IPS-18a (cell line): ENCODE data around the gene UBR4.

Experiments used
- H3K27ac ChIP-seq: one replicate; pipeline ENCODE4 v1.5.1; 2013; ENCODE audit warnings: low read length
- H3K27me3 ChIP-seq: one replicate; pipeline ENCODE4 v1.6.1; 2013; ENCODE audit warnings: mild to moderate bottlenecking, low read length; ENCODE audit not compliant: control insufficient read depth, insufficient read depth
- H3K36me3 ChIP-seq: one replicate; pipeline ENCODE4 v1.6.1; 2013; ENCODE audit warnings: low read depth, low read length; ENCODE audit not compliant: control insufficient read depth
- H3K4me1 ChIP-seq: one replicate; pipeline ENCODE4 v1.6.1; 2013; ENCODE audit warnings: low read depth, low read length; ENCODE audit not compliant: control insufficient read depth
- H3K4me3 ChIP-seq: one replicate; pipeline ENCODE4 v1.5.1; 2013; ENCODE audit warnings: low read length
- H3K9ac ChIP-seq: one replicate; pipeline ENCODE4 v1.6.1; 2013; ENCODE audit warnings: mild to moderate bottlenecking, low read length, moderate library complexity
- H3K9me3 ChIP-seq: one replicate; pipeline ENCODE4 v1.6.1; 2013; ENCODE audit warnings: low read depth, low read length; ENCODE audit not compliant: control insufficient read depth

The UBR4 gene

DNA sequence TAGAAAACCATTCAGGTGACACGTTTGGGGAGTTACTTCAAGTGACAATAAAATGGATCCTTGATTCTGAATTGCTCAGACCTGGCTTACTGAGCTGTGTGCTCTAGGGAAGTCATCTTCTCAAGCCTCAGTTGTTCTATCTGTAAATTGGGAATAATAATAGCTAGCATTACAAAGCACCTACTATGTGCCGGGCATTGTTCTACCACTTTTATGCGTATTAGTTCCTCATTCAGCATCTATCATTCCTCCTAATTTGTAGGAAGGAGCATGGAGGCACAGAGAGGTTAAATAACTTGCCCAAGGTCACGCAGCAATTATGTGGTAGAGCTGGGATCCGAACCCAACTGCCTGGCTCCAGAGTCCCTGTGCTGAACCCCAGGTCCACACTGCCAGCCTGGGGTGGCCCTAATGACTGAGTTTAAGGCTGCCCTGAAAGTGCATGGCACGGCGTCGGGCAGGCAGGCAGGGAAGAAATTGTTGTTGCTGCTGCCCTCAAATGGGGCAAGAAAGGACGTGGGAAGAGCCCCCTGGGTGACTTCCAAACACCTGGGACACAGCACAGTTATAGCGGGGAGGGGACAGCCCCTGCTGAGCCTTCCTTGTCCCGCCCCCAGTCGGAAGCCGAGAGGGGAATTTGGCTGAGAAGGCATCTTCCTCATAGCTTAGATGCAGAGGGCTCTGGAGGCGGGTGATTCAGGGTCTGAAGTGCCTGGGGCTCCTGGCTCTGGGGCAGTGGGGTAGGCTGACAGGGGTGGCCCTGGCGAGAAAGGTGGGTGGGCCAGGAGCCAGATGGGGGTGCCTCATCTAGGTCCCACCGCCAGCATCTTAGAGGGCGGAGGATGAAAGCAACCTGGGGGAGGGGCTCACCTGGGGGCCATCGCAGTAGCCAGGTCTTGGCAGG, 167.1 kb downstream of the UBR4 start:
- Histone ChIP-seq H3K9ac (no peak overlapping the region), H3K4me1 (no peaks in the 10 kb centered on the region), H3K27ac (no peak overlapping the region), H3K9me3 (no peaks in the 10 kb centered on the region), H3K4me3 (no peak overlapping the region), H3K27me3 (no peaks in the 10 kb centered on the region), H3K36me3 (no peaks in the 10 kb centered on the region)

DNA sequence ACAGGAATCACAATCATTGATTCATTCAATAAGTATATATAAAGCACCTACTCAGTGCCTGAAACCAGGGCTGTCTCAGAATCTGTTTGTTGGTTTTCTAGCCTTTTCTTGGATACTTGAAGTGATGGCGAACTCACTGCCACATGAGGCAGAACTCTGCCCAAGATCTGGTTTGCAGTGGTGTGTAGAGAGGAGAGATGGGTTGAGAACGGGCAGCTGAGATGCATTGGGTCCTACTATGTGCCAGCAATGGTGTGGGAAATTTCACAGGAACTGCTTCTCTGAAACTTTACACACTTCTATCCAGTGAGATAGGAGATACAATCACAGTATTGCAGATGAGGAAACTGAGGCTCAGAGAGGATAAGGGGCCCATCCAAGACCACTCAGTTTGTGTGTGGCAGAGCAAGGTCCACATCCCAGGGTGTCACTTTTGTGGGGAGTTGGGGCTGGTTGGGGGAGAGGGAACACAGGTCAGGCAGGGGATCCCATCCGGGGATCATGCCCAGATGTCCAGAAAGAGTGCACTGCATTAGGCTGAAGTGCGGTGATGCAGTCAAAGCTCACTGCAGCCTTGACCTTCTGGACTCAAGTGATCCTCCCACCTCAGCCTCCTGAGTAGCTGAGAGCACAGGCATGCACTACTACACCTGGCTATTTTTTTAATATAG, 169.9 kb downstream of the UBR4 start:
- no peak overlapping the region for H3K4me3 ChIP-seq
- H3K9ac ChIP-seq = no peak overlapping the region
- H3K36me3 ChIP-seq = no peaks in the 10 kb centered on the region
- no peaks in the 10 kb centered on the region for H3K27me3 ChIP-seq
- H3K4me1 ChIP-seq = no peaks in the 10 kb centered on the region
- H3K27ac ChIP-seq = no peak overlapping the region
- no peaks in the 10 kb centered on the region for H3K9me3 ChIP-seq

DNA sequence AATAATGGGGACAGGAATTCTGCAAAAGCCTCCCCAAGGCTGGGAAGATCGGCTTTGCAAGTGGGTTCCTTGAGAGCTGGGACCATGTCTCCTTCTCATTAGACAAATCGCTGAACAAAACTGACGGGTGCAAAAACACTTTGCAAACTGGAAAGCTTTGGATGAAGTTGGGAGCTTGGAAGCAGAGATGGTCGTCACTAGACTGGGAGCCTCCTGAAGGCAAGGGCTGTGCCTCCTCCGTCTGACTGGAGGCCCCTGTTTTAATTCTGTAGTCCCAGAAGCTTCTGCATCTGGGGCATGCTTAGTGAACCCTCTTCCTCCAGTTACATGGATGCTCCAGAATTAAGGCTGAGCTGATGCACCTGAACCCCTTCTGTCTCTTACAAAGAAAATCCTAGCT, 171.3 kb downstream of the UBR4 start:
- Histone ChIP-seq H3K36me3 (no peaks in the 10 kb centered on the region), H3K9me3 (no peaks in the 10 kb centered on the region), H3K4me1 (no peaks in the 10 kb centered on the region)

DNA sequence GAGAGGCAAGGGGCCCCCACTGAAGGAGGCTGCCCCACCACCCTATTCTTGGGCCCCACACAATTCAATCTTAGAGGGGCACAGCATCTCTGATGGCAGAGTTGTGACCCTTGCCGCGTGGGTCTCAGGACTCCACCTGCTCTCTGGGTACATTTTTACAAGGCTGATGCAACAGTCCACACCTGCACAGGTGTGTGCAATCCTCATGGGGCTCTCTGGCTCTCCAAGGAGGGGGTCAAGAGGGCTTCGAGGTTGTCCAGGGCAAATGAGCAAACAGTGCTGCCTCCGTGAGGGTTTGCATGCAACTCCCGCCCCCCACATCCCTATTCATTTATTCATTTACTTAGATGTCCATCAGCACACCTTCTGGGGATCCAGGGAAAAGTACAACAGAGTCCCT, 172.0 kb downstream of the UBR4 start:
- Histone ChIP-seq H3K9me3 (no peaks in the 10 kb centered on the region), H3K36me3 (no peaks in the 10 kb centered on the region), H3K27ac (no peak overlapping the region), H3K9ac (no peak overlapping the region), H3K4me3 (no peak overlapping the region), H3K27me3 (no peaks in the 10 kb centered on the region), H3K4me1 (no peaks in the 10 kb centered on the region)

More for the DNA sequence above, 171.3 kb downstream of the UBR4 start:
- Histone ChIP-seq H3K27me3 (no peaks in the 10 kb centered on the region), H3K9ac (no peak overlapping the region), H3K27ac (no peak overlapping the region), H3K4me3 (no peak overlapping the region)

DNA sequence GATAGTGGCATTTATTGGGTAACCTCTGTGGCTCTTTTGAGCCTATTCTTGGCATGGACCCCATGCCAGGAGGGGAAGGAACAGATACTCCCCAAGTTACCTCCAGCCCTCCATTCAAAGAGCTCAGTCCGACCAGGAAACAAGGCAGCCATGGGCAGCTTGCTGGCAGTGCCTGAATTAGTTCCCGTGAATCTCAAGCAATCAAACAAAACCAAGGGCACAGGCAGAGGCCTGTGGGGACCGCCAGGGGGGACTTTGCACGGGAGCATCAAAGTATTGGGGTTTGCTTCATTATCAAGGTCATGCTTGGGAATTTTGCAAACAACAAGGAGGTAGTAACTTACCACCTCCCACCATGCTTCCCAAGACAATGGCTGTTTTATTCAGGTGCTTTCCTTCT, 172.4 kb downstream of the UBR4 start:
- no peaks in the 10 kb centered on the region for H3K27me3 ChIP-seq
- no peak overlapping the region for H3K9ac ChIP-seq
- no peaks in the 10 kb centered on the region for H3K4me1 ChIP-seq
- H3K9me3 ChIP-seq = no peaks in the 10 kb centered on the region
- H3K27ac ChIP-seq = no peak overlapping the region
- H3K36me3 ChIP-seq = no peaks in the 10 kb centered on the region
- H3K4me3 ChIP-seq = no peak overlapping the region

DNA sequence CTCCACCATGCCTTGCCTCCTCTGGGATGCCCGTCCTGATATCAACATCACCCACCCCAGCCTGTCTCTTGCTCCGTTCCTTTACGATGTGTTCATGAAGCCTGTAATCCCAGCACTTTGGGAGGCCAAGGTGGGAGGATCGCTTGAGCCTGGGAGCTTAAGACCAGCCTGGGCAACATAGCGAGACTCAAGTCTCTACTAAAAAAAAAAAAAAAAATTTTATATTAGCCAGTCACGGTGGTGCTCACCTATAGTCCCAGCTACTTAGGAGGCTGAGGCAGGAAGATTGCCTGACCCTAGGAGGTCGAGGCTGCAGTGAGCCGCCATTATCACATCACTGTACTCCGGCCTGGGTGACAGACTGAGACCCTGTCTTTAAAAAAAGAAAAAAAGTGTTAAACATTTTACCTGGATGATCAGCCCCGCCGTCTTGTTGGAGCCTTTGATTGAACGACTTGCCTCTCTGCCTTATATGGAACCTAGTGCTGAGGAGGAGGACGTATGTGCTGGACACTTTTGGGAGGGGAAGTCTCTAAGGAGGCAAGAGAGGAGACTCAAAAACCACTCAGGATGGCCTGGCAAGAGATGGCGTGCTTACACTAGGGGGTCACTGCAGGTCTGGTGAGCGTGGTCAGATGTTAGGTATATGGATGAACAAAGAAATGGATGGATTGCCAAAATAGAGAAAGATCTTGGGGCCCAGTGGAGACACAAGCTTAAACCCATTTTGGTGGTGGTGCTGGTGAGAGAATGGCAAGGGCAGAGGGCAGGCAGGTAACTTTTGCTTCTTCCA, 173.1 kb downstream of the UBR4 start:
- no peaks in the 10 kb centered on the region for H3K9me3 ChIP-seq
- no peak overlapping the region for H3K27ac ChIP-seq
- no peaks in the 10 kb centered on the region for H3K4me1 ChIP-seq
- H3K4me3 ChIP-seq = no peak overlapping the region
- H3K27me3 ChIP-seq = no peaks in the 10 kb centered on the region
- H3K36me3 ChIP-seq = no peaks in the 10 kb centered on the region
- no peak overlapping the region for H3K9ac ChIP-seq

DNA sequence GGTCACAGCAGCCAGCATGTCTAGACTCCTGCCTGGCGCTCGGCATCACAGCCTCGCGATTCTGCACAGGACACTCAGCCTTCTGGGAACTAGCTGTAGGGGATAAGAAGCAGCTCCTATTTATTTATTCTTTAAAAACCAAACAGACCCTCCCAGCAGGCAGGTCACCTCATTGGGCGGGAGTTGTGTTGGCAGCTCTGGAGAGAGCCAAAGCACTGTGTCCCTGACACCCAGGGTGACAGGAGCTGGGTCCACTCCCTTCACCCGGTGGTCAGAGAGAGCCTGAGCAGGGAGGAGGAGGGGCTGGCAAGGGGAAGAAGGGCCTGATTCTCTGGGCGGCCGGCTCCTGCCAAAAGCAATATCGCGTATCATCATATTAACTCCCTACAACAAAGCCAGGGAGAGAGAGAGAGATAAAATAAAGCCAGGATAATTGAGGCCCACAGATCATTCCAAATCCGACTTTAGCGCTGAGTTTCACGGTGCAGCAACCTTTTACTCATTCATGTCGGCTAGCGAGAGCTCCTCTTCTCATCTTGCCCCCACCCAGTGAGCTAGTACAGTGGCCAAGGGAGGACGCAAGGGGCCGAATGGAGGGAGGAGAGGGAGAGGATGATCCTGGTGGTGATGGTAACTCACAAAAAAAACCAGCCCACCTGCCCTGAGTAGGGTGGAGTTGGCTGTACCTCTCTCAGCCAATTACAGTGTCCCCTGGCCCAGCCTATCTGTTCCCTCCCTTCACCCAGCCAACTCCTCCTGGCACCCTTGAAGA, 173.8 kb downstream of the UBR4 start:
- Histone ChIP-seq H3K27me3 (no peaks in the 10 kb centered on the region), H3K9ac (no peak overlapping the region), H3K27ac (no peak overlapping the region), H3K4me3 (no peak overlapping the region), H3K36me3 (no peaks in the 10 kb centered on the region), H3K9me3 (no peaks in the 10 kb centered on the region), H3K4me1 (no peaks in the 10 kb centered on the region)

DNA sequence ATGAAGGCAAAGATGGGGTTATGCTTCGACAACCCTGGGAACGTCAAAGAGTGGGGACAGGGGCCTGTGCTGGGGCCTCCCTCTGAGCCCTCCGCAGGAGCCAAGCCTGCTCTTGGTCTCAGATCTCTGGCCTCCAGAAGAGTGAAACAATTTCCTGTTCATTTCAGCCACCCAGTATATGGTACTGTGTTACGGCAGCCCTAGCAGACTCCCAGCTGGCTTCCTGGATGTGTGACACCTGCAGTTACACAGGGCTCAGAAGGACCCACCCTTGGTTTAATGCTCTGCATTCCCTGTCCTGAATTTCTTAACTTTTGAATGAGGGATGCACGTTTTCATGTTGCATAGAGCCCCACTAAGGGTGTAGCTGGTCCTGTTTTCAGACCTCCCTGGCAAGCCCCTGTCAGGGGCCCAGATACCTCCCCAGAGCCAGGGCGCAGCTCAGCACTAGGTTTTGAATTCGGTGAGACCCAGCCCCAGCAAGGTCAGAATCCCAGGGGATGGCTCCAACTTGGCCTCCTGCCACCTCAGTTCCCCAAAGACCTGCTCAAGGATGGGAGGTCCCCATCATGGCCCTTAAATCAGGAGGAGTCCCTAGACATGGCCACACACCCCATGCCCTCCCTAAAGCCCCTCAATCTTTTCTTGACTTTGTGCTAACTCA, 174.6 kb downstream of the UBR4 start:
- no peak overlapping the region for H3K4me3 ChIP-seq
- no peaks in the 10 kb centered on the region for H3K4me1 ChIP-seq
- no peak overlapping the region for H3K27ac ChIP-seq
- H3K27me3 ChIP-seq = no peaks in the 10 kb centered on the region
- H3K9ac ChIP-seq = no peak overlapping the region
- H3K36me3 ChIP-seq = no peaks in the 10 kb centered on the region
- H3K9me3 ChIP-seq = no peaks in the 10 kb centered on the region

DNA sequence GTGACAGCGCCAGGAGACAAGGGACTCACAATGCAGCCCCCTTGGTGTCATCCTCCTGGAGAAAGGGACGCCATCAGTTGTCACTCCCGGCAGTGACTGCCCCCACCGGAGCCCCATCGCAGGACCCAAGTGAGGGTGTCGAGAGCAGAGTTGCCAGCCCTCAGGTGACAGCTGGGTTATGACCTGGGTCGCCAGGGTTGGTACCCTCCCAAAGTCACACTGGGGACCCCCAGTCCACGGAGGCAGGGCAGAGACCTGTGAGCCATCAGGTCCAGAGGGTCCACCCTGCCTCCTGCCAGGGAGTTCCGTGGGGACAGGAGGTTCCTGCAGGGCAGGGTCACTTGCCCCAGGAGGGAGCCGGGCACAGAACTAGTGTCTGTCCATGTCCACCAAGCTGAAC, 175.3 kb downstream of the UBR4 start:
- Histone ChIP-seq H3K4me1 (no peaks in the 10 kb centered on the region), H3K9me3 (no peaks in the 10 kb centered on the region), H3K9ac (no peak overlapping the region), H3K27me3 (no peaks in the 10 kb centered on the region), H3K36me3 (no peaks in the 10 kb centered on the region), H3K4me3 (no peak overlapping the region), H3K27ac (no peak overlapping the region)

DNA sequence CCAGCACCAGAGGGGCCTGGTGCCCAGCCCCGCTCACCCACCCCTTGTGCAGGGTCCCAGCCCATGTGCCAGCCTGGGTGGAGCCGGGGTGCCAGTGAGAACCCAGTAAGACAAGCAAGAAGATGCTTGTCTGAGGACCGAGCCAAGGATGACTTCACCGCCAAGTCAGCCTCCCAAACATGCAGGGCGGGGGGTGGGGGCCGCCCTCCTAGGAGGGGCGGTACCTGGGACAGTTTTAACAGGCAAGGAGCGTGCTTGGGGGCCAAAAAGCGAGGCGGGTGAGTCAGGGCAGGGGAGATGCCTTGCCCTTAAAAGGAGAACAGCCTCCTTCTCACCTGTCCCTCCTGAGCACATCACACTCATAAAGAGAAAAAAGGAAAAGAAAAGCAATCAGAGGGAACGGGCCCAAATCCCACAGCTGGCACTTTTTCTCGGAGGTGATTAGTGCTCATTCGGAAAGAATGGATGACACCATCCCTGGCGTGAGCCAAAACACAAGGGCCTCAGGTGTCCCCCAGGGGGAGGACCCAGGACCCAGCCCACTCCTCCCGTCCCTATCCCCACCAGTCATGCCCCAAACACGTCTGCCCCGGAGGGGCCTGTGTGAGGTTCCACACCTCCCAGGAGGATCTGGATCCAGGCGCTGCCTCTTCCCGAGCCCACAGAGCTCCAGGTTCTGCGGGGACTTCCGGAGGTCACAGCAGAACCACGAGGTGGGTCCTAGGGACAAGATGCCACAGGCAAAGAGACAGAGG, 176.0 kb downstream of the UBR4 start:
- Histone ChIP-seq H3K9ac (no peak overlapping the region), H3K4me3 (no peak overlapping the region), H3K4me1 (no peaks in the 10 kb centered on the region), H3K27me3 (no peaks in the 10 kb centered on the region), H3K9me3 (no peaks in the 10 kb centered on the region), H3K36me3 (no peaks in the 10 kb centered on the region), H3K27ac (no peak overlapping the region)
